Heart left ventricle (tissue), 13 donors: ENCODE results near the gene ATP7B.

ENCODE experiments used
- CTCF ChIP-seq, 12 donors: fragments of 200-600 bp; sonication (generic) in 4 of 12; IDR thresholded peaks; one replicate each; pipeline versions ENCODE4 v1.5.0 to v1.8.0; 2018 to 2022; ENCODE audit warnings: antibody characterized with exemption in 12 of 12, mild to moderate bottlenecking in 5 of 12
- POLR2A ChIP-seq, 2 donors: fragments of 450-650 bp; IDR thresholded peaks; one replicate each; pipeline ENCODE4 v1.6.1; 2017; ENCODE audit warnings: antibody characterized with exemption in 2 of 2, mild to moderate bottlenecking in 2 of 2, moderate library complexity in 2 of 2
- donor health status: ischemic (EF 13 %, LVEDD 7.1; RV severe dilation, severe dysfunction).
- donor health status: DM: no; HTN: yes; CAD: no.
- donor health status: DM: no; HTN: no; CAD: no.
- donor health status: ischemic (EF 25% LVEDD 6.9; RV normal size, moderate dysfunction).
- donor health status: ischemic (EF 25% LVEDD 5.7; RV mildly dilated, moderate dysfunction).
- donor health status: ischemic (EF 35%, LVEDD 5.7; RV mildly dilated, moderate dysfunction).
- donor health status: nonischemic (EF 11% LVEDD 7.7; RV severe dilation, severe dysfunction).
- donor health status: DM: yes; HTN: yes; CAD: no.
- donor health status: PGD.
- donor health status: ischemic (EF 29% LVEDD 5.4; RV normal size, mild dysfunction).
- donor health status: nonischemic (EF 23%, LVEDD 6.1; RV moderate dilation, normal function).

- no peak for TF ChIP-seq CTCF (IDR thresholded peaks at IDR 0.05)
- no peak for TF ChIP-seq POLR2A (IDR thresholded peaks at IDR 0.05)
Measured at GRCh38 chr13:51900471-51900870, 110.8 kb downstream of the ATP7B start.
